ENCODE results near the gene RNF149. TPM values are rescaled to one million over a fixed set of nuclear protein-coding genes. Genes with fewer than 3 reads are reported as not detected.

The RNF149 gene
- total RNA-seq, 1 donor from 2014 or later: 32.0 TPM

GRCh38 chr2:101264360-101264939 lies 44.1 kb downstream of the RNF149 start:
- Mint-ChIP-seq H3K4me1 (ENCODE audit: unreplicated experiment) (no peaks in the 10 kb centered on the region), H3K36me3 (ENCODE audit: low read depth, unreplicated experiment) (peaks cover 31% of the 10 kb centered on the region), H3K4me3 (ENCODE audit: unreplicated experiment) (no peak overlapping the region), H3K9me3 (ENCODE audit: unreplicated experiment) (no peaks in the 10 kb centered on the region), H3K27me3 (ENCODE audit: unreplicated experiment) (no peaks in the 10 kb centered on the region), H3K27ac (ENCODE audit: unreplicated experiment) (no peak overlapping the region)
- no peak for TF ChIP-seq CTCF (IDR thresholded peaks at IDR 0.05; ENCODE audit: unreplicated experiment)
- no peak for DNase-seq (ENCODE audit: low spot score)

- DNase-seq (ENCODE audit: low spot score): no peak
- peaks cover 40% of the 10 kb centered on the region for H3K36me3 Mint-ChIP-seq (ENCODE audit: low read depth, unreplicated experiment)
- H3K27me3 Mint-ChIP-seq (ENCODE audit: unreplicated experiment): no peaks in the 10 kb centered on the region
- no peak for TF ChIP-seq CTCF (IDR thresholded peaks at IDR 0.05; ENCODE audit: unreplicated experiment)
- H3K4me1 Mint-ChIP-seq (ENCODE audit: unreplicated experiment): no peaks in the 10 kb centered on the region
- H3K27ac Mint-ChIP-seq (ENCODE audit: unreplicated experiment): no peak overlapping the region
- peak overlapping the region; percentile 23 for H3K4me3 Mint-ChIP-seq (ENCODE audit: unreplicated experiment)
- H3K9me3 Mint-ChIP-seq (ENCODE audit: unreplicated experiment): no peaks in the 10 kb centered on the region
Measured at GRCh38 chr2:101263377-101263800, 45.1 kb downstream of the RNF149 start.

- Mint-ChIP-seq H3K4me1 (ENCODE audit: unreplicated experiment) (no peaks in the 10 kb centered on the region), H3K4me3 (ENCODE audit: unreplicated experiment) (no peak overlapping the region), H3K36me3 (ENCODE audit: low read depth, unreplicated experiment) (peaks cover 37% of the 10 kb centered on the region), H3K27me3 (ENCODE audit: unreplicated experiment) (no peaks in the 10 kb centered on the region), H3K9me3 (ENCODE audit: unreplicated experiment) (no peaks in the 10 kb centered on the region), H3K27ac (ENCODE audit: unreplicated experiment) (no peak overlapping the region)
- TF ChIP-seq CTCF (IDR thresholded peaks at IDR 0.05; ENCODE audit: unreplicated experiment): no peak
- DNase-seq (ENCODE audit: low spot score): no peak
Measured at GRCh38 chr2:101262142-101262541, 46.4 kb downstream of the RNF149 start.

GRCh38 chr2:101258804-101259203 lies 49.7 kb downstream of the RNF149 start:
- H3K36me3 Mint-ChIP-seq (ENCODE audit: low read depth, unreplicated experiment): peaks cover 30% of the 10 kb centered on the region
- no peak overlapping the region for H3K4me3 Mint-ChIP-seq (ENCODE audit: unreplicated experiment)
- no peak for TF ChIP-seq CTCF (IDR thresholded peaks at IDR 0.05; ENCODE audit: unreplicated experiment)
- H3K4me1 Mint-ChIP-seq (ENCODE audit: unreplicated experiment): peaks cover 16% of the 10 kb centered on the region
- peaks cover 3% of the 10 kb centered on the region for H3K27me3 Mint-ChIP-seq (ENCODE audit: unreplicated experiment)
- no peak overlapping the region for H3K27ac Mint-ChIP-seq (ENCODE audit: unreplicated experiment)
- DNase-seq (ENCODE audit: low spot score): no peak
- H3K9me3 Mint-ChIP-seq (ENCODE audit: unreplicated experiment): no peaks in the 10 kb centered on the region

GRCh38 chr2:101256316-101256715 lies 52.2 kb downstream of the RNF149 start:
- peaks cover 25% of the 10 kb centered on the region for H3K4me1 Mint-ChIP-seq (ENCODE audit: unreplicated experiment)
- peak overlapping the region; percentile 56 for H3K4me3 Mint-ChIP-seq (ENCODE audit: unreplicated experiment)
- H3K9me3 Mint-ChIP-seq (ENCODE audit: unreplicated experiment): no peaks in the 10 kb centered on the region
- no peak for TF ChIP-seq CTCF (IDR thresholded peaks at IDR 0.05; ENCODE audit: unreplicated experiment)
- no peak for DNase-seq (ENCODE audit: low spot score)
- H3K36me3 Mint-ChIP-seq (ENCODE audit: low read depth, unreplicated experiment): peaks cover 28% of the 10 kb centered on the region
- no peak overlapping the region for H3K27ac Mint-ChIP-seq (ENCODE audit: unreplicated experiment)
- peaks cover 3% of the 10 kb centered on the region for H3K27me3 Mint-ChIP-seq (ENCODE audit: unreplicated experiment)

All from endothelial cell (in vitro differentiated cells).